ENCODE data around the gene C10orf53. TPM values are rescaled to one million over a fixed set of nuclear protein-coding genes. Genes with fewer than 3 reads are reported as not detected.

C10orf53 gene, protein sequence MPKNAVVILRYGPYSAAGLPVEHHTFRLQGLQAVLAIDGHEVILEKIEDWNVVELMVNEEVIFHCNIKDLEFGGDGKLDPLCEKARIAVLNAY
- total RNA-seq: not detected in 3 replicates
- long read RNA-seq: 0 reads

DNA sequence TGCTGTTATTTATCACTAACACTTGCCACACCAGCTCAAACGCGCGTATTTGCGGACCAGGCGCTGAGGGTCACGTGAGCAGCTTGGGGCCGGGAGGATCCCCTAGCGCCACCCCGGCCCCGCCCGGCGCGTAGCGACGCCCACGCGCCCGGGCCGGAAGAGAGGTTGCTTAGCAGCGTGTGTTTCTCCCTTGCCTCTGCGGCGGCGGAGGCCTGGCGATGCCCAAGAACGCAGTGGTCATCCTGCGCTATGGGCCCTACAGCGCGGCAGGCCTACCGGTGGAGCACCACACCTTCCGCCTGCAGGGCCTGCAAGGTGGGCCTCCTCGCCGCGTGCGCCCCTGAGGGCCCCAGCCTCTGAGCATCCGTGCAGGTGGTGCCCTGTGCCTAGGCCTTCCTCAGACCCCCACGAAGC, at the start of gene C10orf53:
Gene C10orf53 (plus strand): TSS at position 172 of the 414 bp plus-strand sequence. CDS start 47 bp downstream, at position 219.
- H3K27ac Mint-ChIP-seq (ENCODE audit: unreplicated experiment): no peak within 1 kb of the TSS
- H3K4me1 Mint-ChIP-seq (ENCODE audit: low read depth): peaks cover 4% of the 10 kb centered on the region
- H3K36me3 Mint-ChIP-seq (ENCODE audit: low read depth): peaks cover 1% of the 10 kb centered on the region
- no peak for DNase-seq (ENCODE audit: low spot score)
- TF ChIP-seq, protein P1, sequence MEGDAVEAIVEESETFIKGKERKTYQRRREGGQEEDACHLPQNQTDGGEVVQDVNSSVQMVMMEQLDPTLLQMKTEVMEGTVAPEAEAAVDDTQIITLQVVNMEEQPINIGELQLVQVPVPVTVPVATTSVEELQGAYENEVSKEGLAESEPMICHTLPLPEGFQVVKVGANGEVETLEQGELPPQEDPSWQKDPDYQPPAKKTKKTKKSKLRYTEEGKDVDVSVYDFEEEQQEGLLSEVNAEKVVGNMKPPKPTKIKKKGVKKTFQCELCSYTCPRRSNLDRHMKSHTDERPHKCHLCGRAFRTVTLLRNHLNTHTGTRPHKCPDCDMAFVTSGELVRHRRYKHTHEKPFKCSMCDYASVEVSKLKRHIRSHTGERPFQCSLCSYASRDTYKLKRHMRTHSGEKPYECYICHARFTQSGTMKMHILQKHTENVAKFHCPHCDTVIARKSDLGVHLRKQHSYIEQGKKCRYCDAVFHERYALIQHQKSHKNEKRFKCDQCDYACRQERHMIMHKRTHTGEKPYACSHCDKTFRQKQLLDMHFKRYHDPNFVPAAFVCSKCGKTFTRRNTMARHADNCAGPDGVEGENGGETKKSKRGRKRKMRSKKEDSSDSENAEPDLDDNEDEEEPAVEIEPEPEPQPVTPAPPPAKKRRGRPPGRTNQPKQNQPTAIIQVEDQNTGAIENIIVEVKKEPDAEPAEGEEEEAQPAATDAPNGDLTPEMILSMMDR (IDR thresholded peaks at IDR 0.05): no peak
- H3K9me3 Mint-ChIP-seq (ENCODE audit: low read depth): peaks cover 21% of the 10 kb centered on the region
- peaks cover 52% of the 10 kb centered on the region for H3K27me3 Mint-ChIP-seq (ENCODE audit: low read depth)
- peak within 1 kb of the TSS; percentile 54 for H3K4me3 Mint-ChIP-seq (ENCODE audit: unreplicated experiment)

DNA sequence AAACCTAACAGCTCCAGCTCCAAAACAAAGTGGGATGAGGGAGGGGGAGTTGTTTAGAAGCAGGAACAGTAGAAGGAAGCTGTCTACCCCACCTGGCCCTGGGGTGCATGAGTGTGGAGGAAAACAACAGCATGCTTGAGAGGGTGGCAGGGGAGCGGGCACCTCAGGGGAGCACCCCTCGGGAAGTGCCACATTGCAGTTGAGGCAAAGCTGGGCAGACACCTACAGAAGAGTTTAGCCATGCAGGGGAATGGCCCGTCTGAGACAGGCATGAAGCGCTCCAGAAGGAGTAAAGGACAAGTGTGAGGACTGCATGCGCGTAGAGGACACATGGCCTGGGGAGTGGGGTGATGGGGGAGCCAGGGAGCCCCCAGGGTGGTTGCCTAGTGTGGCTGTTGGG, 47.5 kb upstream of the C10orf53 start:
- no peaks in the 10 kb centered on the region for H3K36me3 Mint-ChIP-seq (ENCODE audit: low read depth)
- H3K4me1 Mint-ChIP-seq (ENCODE audit: low read depth): no peaks in the 10 kb centered on the region
- H3K9me3 Mint-ChIP-seq (ENCODE audit: low read depth): no peaks in the 10 kb centered on the region
- H3K4me3 Mint-ChIP-seq (ENCODE audit: unreplicated experiment): no peak overlapping the region
- TF ChIP-seq, protein P1 (IDR thresholded peaks at IDR 0.05): no peak
- H3K27me3 Mint-ChIP-seq (ENCODE audit: low read depth): peaks cover 22% of the 10 kb centered on the region
- peak; percentile 63 for DNase-seq (ENCODE audit: low spot score)
- H3K27ac Mint-ChIP-seq (ENCODE audit: unreplicated experiment): no peak overlapping the region

DNA sequence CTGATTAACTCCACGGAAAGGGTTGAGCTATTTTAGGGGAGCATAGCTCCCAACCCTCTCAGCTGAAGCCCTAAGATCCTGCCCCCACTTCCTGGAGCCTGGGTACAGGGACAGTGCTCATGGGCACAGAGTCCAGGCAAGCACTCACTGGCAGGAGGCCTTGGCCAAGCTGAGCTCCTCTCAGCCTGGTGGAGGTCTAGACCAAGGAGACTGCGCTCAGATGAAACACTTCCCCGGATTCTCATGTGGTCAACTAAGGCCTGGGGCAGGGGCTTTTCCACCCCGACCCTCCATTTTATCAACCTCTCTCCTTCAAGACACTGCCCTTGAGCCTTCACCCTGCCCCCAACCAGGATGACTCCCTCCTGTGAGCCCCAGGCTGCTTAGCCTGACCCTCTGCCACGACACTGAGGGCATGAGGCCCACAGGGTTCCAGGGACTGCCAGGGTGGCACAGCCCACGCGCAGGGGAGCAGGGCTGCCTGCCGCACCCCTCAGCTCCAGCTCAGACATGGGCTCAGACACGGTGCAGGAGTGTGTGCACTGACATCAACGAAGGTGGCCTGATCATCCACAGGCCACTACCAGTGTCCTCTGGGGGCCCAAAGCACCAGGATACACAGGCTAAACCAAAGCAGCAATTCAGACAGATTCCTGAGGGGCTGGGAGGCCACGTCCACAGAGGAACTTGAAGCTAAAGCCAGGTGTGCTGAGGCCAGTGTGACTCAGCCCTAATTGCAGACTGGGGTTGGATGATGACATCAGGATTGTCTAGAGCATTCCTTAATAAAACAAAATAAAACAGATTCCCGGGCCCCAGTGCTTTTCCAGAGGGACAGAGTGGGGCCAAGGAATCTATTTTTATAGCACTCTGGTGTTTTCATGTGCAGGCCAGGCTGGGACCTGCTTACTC, 46.8 kb upstream of the C10orf53 start:
- H3K4me3 Mint-ChIP-seq (ENCODE audit: unreplicated experiment): no peak overlapping the region
- DNase-seq (ENCODE audit: low spot score): peak; percentile 65
- H3K27me3 Mint-ChIP-seq (ENCODE audit: low read depth): peaks cover 29% of the 10 kb centered on the region

DNA sequence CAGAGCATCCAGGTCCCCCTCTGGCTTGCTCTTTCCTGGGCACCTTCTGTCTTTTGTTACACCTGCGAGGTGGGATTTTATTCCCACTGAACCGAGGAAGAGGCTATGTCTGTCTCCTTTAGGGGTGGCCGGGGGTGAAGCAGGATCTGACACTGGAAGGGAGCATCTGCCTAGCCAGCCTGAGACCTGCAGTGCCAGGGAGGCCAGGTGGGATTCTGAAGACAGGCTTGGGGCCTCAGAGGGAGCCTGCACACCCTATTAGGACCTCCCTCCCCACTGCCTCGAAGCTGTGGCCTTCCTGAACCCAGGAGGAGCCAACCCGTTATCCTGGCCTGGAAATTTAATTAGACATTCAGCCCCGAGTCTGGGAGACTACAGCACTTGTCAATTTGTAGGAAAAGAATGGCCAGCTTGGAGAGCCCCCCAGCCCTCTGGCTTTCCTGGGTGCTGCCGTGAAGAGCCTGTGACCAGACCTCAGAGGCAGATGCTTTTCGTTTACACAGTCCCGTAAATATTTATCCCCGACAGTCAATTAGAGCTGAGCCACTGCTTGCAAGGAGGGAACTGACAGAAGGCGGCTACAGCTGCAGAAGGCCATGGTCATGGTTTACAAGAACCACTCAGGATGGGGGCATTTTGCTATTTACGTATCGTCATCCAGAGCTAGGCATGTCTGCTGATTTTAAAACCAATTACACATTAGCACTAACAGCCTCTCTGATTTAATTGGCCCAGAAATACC, 46.0 kb upstream of the C10orf53 start:
- Mint-ChIP-seq H3K4me3 (ENCODE audit: unreplicated experiment) (no peak overlapping the region), H3K9me3 (ENCODE audit: low read depth) (no peaks in the 10 kb centered on the region), H3K27ac (ENCODE audit: unreplicated experiment) (no peak overlapping the region), H3K4me1 (ENCODE audit: low read depth) (no peaks in the 10 kb centered on the region), H3K36me3 (ENCODE audit: low read depth) (no peaks in the 10 kb centered on the region), H3K27me3 (ENCODE audit: low read depth) (peaks cover 35% of the 10 kb centered on the region)
- DNase-seq (ENCODE audit: low spot score): peak; percentile 40
- TF ChIP-seq, protein P1 (IDR thresholded peaks at IDR 0.05): no peak

More for the DNA sequence above, 46.8 kb upstream of the C10orf53 start:
- Mint-ChIP-seq H3K4me1 (ENCODE audit: low read depth) (no peaks in the 10 kb centered on the region), H3K9me3 (ENCODE audit: low read depth) (no peaks in the 10 kb centered on the region), H3K36me3 (ENCODE audit: low read depth) (no peaks in the 10 kb centered on the region), H3K27ac (ENCODE audit: unreplicated experiment) (no peak overlapping the region)
- TF ChIP-seq, protein P1 (IDR thresholded peaks at IDR 0.05): no peak

DNA sequence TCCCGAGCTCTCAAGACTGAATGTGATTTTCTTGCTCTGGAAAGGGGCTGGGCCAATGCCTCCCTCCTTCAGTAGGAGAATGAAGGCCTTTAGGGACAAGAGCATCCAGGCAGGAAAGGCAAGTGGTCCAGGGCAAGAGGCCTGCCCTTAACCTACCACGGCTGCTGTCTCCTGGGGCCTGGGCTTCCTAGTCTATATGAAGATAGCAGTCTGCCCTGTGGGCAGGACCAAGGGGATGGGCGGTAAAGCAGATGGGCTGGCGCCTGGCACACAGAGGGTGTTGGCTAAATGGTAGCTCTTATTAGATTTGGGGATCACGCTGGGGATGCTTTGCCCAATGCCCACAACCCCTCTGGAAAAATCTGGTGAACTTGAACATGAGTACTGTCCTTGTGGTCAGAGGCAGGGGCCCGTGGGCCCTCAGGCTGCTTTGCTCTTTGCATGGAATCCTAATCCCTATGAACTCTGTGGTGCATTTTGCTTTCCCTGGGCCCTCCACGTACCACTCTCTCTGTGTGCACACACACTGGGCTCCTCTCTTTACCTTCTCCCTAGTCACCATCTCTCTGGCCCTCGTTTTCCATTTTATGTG, 45.3 kb upstream of the C10orf53 start:
- DNase-seq (ENCODE audit: low spot score): peak; percentile 50
- no peaks in the 10 kb centered on the region for H3K4me1 Mint-ChIP-seq (ENCODE audit: low read depth)
- no peaks in the 10 kb centered on the region for H3K36me3 Mint-ChIP-seq (ENCODE audit: low read depth)
- TF ChIP-seq, protein P1 (IDR thresholded peaks at IDR 0.05): no peak
- H3K27ac Mint-ChIP-seq (ENCODE audit: unreplicated experiment): no peak overlapping the region
- H3K4me3 Mint-ChIP-seq (ENCODE audit: unreplicated experiment): no peak overlapping the region
- no peaks in the 10 kb centered on the region for H3K9me3 Mint-ChIP-seq (ENCODE audit: low read depth)
- H3K27me3 Mint-ChIP-seq (ENCODE audit: low read depth): peaks cover 35% of the 10 kb centered on the region

Measured in chondrocyte (in vitro differentiated cells).